ENCODE measurements around the gene BOD1L1.

Gene BOD1L1

GRCh38 chr4:13539047-13539618 is 88.4 kb downstream of the BOD1L1 start:
- H3K9me3 ChIP-seq (ENCODE audit: severe bottlenecking): no peaks in the 10 kb centered on the region
- no peak overlapping the region for H3K4me3 ChIP-seq (ENCODE audit: low read depth, low read length)
- no peaks in the 10 kb centered on the region for H3K36me3 ChIP-seq
- H3K27me3 ChIP-seq (ENCODE audit: insufficient read depth, low read depth, severe bottlenecking): peaks cover 45% of the 10 kb centered on the region
- no peak for TF ChIP-seq CTCF (IDR thresholded peaks at IDR 0.05; ENCODE audit: low read depth, low read length)
- DNase-seq: no peak
- no peak overlapping the region for H3K27ac ChIP-seq

GRCh38 chr4:13538427-13538973 is 89.0 kb downstream of the BOD1L1 start:
- Histone ChIP-seq H3K27me3 (ENCODE audit: insufficient read depth, low read depth, severe bottlenecking) (peaks cover 40% of the 10 kb centered on the region), H3K36me3 (no peaks in the 10 kb centered on the region), H3K27ac (no peak overlapping the region), H3K4me3 (ENCODE audit: low read depth, low read length) (no peak overlapping the region), H3K9me3 (ENCODE audit: severe bottlenecking) (no peaks in the 10 kb centered on the region)
- DNase-seq: no peak
- no peak for TF ChIP-seq CTCF (IDR thresholded peaks at IDR 0.05; ENCODE audit: low read depth, low read length)

GRCh38 chr4:13537832-13538177 is 89.7 kb downstream of the BOD1L1 start:
- DNase-seq: no peak
- peaks cover 35% of the 10 kb centered on the region for H3K27me3 ChIP-seq (ENCODE audit: insufficient read depth, low read depth, severe bottlenecking)
- H3K36me3 ChIP-seq: no peaks in the 10 kb centered on the region
- no peak overlapping the region for H3K4me3 ChIP-seq (ENCODE audit: low read depth, low read length)
- TF ChIP-seq CTCF (IDR thresholded peaks at IDR 0.05; ENCODE audit: low read depth, low read length): no peak
- H3K27ac ChIP-seq: no peak overlapping the region
- no peaks in the 10 kb centered on the region for H3K9me3 ChIP-seq (ENCODE audit: severe bottlenecking)

- H3K9me3 ChIP-seq (ENCODE audit: severe bottlenecking): no peaks in the 10 kb centered on the region
- DNase-seq: no peak
These were observed 90.3 kb downstream of the BOD1L1 start for GRCh38 chr4:13537011-13537831.

GRCh38 chr4:13536607-13537006 is 90.9 kb downstream of the BOD1L1 start:
- TF ChIP-seq CTCF (IDR thresholded peaks at IDR 0.05; ENCODE audit: low read depth, low read length): no peak
- DNase-seq: no peak
- peaks cover 28% of the 10 kb centered on the region for H3K27me3 ChIP-seq (ENCODE audit: insufficient read depth, low read depth, severe bottlenecking)
- H3K9me3 ChIP-seq (ENCODE audit: severe bottlenecking): no peaks in the 10 kb centered on the region
- H3K27ac ChIP-seq: no peak overlapping the region
- no peaks in the 10 kb centered on the region for H3K36me3 ChIP-seq
- no peak overlapping the region for H3K4me3 ChIP-seq (ENCODE audit: low read depth, low read length)

More at GRCh38 chr4:13537011-13537831, 90.3 kb downstream of the BOD1L1 start:
- H3K27ac ChIP-seq: no peak overlapping the region
- H3K36me3 ChIP-seq: no peaks in the 10 kb centered on the region
- TF ChIP-seq CTCF (IDR thresholded peaks at IDR 0.05; ENCODE audit: low read depth, low read length): no peak
- peaks cover 29% of the 10 kb centered on the region for H3K27me3 ChIP-seq (ENCODE audit: insufficient read depth, low read depth, severe bottlenecking)
- no peak overlapping the region for H3K4me3 ChIP-seq (ENCODE audit: low read depth, low read length)

Measured in WERI-Rb-1 (cell line).